GM19035 (cell line): ENCODE results near the gene CAPN13.

Experiments
- ATAC-seq: cut with Tn5 transposase; IDR thresholded peaks from one replicate; pipeline ENCODE4 v1.9.1; 2021; ENCODE audit not compliant: unreplicated experiment

CAPN13 gene

DNA sequence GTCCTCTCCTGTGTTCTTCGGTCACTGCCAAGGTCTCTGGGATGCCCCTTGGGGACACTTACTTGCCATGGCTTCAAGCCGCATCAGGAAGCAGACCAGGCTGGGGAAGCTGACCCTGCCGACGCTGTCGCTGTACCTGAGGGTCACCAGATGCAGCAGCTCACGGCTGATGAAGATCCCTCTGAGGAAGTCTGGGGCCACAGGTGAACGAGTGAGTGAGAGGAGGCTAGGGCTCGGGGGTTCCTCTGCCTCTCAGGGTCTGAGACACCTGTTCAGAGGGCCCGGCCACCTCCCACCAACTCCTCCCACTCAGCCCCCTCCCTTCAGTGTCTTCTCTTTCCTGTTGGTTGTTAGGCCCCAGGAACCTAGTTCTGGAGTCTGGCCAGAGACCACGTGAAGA lies 74.9 kb downstream of the CAPN13 start:
- ATAC-seq, result no peak

DNA sequence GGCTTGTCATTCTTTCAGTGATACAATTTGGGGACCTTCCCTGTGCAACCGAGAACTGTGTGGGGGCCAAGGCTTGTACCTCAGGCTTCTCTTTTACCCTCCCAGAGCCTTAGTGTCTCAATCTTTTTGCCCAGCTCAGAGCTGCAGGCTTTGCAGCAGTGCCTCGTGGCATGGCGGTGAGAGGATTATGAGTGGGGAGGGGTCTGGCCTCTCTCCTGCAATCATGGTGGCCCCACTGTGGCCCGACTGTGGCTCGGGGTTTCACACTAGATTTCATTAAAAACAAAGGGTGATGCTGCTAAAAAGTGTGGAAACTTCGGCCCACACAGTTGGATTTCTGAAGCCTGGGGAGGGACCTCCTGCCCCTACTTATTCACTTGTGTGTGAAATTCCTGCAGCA lies 75.5 kb downstream of the CAPN13 start:
- no peak for ATAC-seq

DNA sequence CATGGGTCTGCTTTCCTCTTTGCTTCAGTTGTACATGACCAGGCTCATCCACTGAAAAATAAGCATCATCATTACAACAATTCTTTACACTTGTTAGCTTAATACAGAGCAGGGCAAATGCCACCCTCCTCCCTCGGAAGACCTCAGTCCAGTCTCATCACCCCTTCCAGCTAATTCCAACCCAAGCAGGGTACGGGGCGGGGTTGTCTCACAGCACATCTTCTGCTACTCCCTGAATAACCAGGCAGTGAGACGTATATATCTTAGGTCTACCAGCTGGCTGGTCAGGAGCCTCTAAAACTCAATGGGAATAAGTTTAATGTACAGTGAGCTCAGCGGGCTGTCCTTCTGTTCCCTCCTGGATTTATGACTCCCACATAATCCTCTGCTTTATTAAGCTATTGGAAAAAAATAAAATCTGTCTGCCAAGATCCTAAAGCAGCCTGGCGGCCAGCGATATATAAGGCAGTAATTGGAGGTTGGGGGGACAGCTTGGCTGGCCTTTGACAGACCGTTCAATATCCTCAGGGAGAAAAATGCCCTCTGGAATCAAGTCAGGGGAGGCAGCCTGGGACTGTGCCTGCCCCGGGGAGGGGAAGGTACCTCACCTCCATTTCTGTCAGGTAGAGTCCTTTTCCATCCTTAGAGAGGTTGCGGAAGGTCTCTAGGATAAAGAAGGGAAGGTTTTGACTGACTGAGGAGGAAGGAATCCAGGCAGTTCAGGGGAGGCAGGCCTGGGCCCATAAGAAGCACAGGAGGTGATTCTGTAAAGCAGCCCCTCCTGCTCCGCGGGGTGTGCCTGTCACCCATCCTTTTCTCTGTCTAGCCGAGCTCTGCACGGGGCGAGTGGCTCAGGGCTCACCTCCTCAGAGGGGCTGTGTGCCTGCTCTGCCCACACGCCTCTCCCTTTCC lies 76.3 kb downstream of the CAPN13 start:
- no peak for ATAC-seq

DNA sequence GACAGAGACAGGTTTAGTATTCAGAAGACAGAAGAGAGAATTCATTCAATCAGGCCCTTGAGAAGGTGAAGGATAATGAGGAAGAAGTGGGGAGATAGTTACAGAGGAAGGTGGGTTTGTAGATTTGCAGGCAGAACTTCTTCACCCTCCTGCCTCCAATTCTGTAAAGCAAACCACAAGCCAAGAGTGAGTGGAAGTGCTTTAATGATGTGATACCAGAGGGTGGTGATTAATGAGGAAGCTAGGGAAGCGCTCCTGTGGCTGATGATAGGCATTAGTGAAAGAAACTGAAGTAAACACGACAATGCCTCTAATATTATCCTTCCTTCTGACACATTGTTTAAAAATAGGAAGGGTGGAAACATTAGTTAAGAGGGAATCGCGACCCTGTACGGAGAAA lies 78.2 kb downstream of the CAPN13 start:
- ATAC-seq, result no peak

DNA sequence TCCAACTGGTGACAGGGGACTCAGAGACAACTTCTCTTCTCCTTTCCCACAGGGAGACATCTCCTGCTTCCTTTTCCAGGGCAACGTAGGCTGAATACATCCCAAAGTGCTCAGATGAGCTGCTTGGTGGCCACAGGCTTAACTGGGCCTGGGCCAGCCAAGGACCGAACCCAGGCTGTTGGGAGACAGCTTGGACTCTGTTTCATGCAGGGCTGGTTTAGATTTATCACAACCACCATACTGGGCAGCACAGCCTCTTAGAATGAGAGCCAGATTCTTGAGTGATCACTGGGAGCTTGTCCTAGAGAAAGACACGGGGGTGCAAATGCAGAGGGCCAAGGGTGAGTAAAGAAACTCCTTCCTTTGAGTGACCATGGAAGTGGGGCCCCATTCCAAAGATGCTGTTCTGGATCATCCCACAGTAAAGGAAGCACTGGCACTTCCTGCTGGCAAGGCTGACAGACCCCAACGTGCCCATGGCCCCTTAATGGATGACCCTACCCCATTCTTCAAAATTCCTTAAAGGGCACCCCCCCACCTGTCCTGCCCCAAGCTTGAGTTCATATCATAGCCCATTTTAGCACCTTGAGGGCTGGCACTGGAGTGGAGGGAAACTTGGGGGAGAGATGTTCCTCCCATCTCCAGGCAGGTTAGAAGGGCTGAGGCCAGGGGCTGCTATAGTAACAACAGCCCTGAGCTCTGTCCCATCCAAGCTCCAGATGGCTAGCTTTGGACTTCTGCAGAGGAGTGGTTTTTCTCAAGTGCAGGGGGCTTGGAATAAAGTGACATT lies 84.1 kb downstream of the CAPN13 start:
- ATAC-seq, result no peak

DNA sequence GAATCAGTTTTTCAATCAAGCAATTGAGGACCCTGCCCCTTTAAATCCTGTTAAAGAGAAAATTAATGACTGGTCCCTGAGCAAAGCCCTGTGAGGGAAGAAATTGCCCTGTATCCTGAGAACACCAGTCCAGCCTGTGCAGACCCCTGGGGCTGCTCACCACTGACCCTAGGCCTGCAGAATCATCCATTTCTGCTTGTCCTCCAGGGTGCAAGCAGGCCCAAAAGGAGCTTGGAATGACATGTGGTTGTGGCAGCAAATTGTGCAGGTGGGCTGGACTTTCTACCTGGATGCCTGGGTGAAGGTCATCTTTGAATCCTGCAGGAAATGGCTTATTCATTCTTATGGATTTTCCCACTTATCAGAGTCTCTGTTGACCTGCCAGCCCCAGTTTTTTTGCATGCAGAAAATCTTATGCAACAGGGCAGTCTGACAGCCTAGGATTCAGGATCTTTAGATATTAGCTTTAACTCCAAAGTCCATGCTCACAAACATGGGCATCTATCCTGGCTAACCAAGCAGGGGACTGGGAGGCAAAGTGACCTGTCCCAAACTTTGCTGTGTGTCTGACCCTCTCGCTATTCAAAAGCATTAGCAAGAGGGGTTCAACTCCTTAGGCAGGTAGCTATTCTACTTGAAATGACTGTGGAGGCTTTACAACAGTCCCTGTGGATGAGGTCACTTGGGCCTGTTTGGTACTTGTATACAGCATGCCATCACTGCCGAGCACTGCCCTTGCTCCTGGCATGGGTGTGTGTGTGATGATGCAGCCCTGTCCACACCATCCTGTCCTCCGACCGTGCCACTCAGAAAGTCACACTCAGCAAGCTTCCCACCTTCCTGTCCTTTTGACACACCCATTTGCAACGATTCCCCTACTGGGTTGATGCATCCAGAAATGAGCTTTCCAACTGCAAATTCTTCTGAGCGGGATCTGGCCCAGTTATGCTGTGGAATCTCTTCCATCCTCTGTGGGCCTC lies 85.3 kb downstream of the CAPN13 start:
- ATAC-seq, result no peak

DNA sequence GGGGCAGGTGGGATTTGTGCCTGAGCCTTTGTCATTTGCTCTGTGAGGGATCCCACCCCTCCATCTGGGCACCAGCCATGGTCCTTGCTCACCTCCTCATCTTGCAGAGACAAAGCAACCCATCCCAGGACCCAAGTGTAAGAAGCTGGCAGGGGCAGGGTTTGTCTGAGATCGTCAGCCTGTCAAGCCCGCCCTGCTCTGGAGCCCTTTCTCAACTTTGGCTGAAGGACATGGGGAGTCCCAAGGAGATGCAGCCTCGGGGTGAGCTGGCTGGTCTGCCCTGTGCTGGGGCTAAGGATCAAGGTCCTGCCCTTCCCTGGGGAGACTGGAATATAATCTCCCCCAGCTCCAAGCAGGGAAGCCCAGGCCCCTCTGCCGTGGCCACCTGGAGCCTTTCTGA lies 86.0 kb downstream of the CAPN13 start:
- ATAC-seq, result no peak

DNA sequence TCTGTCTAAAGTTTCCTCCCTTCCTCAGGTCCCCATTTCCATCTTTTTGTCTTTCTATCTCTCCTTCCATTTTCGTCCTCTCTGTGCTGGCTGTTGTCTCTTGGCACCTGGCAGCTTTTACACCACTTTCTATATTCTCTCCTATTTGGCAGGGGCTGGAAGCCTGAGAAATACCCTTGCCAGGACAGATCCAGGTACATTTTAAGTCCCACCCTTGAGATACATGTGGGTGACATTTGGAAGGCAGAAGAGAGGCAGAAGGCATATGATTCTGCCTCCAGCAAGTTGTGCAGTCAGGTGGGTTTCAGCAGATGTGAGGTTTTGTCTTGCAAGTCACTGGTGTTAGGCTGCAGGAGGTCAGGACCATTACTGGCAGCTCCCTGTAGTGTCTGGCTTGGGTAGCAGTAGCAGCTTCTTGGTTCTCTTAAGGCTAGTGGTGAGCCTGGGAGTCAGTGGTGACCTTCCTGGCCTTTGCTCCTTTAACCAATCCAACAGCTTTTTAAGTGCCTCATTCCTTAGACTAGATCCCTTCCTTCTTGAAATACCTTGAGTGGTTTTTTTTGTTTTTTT lies 90.1 kb downstream of the CAPN13 start:
- no peak for ATAC-seq

DNA sequence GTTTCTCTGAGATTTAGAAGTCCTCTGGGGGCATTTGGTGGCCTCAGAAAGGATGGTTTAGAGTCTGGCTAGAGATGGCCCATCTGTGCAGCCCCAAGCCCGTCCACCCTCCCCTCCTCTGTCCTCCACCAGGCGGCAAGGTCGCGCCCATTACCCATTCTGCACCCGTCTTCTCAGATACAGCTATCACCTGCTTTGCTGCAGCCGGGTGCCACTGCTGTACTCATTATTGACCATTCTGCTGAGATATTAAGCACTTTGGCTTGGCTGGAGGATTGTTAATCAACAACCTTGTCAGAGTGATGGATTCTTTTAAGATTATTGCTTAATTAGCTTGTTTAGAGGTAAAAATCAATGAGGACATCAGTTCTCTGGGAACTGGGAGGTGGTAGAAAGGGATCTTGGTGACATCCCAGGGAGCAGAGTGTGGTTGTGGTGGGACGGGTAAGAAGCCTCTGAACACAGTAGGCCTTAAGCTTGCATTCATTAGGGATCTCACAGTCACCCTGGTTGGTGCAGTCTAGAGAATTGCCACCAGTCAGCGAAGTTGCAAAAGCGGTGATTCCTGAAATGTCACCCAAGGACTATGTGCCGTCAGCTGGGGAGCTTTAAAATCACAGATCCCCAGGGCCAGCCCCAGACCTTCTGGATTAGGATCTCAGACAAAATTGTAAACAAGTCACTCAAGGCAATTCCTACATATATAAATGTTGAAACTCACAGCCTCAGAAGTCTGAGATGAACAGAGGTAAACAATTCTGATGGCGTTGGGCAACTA lies 90.9 kb downstream of the CAPN13 start:
- no peak for ATAC-seq

DNA sequence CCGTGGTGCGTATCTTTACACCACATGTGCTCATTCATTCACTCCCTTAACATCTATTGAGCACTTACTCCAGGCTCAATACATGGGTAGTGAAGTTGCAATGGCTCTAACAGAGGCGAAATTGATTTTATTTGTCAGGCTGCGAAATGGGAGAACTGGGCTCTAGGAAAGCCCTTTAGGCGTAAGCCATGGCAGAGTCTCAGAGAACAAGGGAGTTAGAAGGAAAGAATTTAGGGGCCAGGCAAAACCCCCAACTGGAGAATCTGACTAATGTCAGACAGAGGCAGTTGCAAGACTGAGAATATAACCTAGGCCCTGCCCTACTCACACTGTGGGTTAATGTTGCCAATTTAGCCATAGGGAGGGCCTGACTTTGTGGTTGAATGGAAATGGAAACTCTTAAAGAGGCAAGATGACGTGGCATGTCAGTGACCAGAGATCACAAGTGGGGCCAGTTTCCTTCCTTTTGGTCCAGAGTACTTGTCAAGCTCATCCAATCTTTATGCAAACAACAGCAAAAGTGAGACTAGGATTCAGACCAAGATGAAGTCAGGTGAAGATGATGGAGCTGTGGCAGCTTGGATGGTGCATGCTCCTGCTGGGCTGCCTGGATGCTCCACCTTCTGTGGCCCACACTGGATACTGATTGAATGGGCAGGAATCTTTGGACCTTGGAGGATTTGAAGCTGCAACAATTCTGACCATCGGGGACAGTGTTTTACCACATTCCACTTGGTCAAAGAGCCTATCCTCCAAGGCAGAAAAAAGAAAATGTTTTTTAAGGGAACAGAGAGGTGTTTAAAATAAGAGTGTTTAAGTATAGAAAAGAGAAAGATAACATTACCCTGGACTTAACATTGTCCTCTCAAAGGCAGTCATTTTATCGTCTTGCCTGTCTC lies 92.2 kb downstream of the CAPN13 start:
- no peak for ATAC-seq

DNA sequence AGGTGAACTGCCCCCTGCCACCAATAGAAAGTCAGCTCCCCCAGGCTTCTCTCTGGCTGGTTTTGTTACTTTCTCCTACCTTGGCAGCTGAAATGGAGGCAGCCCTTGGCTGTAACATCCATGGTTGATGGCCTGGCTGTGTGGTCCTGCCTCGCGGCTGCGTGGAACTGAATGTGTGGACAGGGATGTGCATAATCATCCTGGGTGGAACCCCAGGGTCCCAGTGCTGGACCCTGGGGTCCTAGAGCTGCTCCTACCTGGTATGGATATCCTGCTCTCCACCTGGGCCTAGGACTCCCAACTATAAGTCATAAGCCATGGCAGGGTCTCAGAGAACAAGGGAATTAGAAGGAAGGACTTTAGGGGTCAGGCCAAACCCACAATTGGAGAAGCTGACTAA lies 93.5 kb downstream of the CAPN13 start:
- ATAC-seq, result no peak

DNA sequence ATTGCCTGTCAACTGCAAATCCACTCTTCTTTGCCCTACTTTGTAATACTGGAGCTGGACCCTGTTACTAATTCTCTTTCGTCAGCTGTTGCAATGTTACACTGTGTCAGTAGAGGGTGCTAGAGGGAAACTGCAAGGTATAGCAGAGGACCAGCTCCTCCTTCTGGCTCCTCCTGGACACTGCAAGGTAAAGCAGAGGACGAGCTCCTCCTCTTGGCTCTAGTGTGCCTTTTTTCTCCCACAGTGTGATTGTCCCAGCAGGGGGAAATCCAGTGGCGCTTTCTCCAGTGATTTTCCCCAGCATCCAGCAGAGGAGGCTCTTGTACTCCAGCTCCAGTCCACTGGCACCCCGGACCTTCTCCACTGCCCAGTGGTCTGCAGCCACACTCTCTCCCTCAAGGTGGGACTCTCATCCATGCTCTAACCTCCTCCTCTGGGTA lies 95.6 kb downstream of the CAPN13 start:
- ATAC-seq, result peak; percentile 73

DNA sequence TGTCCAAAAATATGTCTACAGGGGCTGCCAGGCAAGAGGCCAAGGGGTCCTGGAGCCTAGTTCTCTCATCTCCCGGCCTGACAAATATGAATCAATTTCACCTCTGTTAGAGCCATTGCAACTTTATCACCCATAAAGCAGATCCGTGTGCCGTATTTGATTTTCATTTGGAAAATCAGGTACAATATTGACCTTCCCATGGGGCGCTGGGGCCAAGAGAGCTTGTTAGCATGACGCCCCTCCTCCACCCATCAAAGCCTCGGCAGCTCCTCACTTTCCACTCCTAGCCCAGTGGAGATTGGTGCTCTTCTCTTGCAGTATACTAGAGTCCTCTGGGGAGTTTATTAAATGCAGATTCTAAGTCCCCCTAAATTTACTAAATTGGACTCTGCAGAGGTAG lies 96.8 kb downstream of the CAPN13 start:
- ATAC-seq, result no peak

DNA sequence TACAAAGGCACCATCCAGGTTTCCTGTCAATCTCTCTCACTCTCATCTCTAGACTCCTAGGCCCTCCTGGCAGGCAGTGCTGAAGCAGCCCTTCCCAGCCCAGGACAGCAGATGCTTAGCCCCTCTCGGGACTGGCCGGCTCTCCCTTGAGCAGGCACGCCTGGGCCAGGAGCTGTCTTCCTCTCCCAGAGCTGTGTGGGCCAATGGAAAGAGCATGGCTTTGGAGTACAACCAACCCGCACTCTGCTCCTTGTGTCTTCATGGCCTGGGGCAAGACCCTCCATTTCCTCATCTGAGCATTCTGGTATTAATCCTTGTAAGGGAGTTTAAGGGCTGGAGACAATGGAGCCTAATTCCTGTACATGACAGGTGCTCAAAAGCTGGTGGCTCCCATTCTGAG lies 97.2 kb downstream of the CAPN13 start:
- no peak for ATAC-seq

DNA sequence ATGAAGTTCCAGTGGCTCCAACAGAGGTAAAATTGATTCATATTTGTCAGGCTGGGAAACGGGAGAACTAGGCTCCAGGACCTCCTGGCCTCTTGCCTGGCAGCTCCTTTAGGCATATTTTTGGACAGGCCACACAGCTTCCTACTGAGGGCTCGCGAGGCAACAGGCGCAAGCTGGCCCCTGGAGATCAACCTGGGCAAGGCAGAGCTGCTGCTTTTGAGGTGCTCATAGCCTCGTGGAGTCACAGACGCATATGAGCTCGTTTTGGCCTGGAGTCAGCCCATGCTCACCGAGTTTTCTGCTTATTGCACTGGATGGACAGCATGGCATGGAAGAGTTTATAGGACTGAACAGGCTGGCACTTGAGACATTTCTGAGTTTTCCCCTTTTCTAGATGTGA lies 97.7 kb downstream of the CAPN13 start:
- no peak for ATAC-seq

DNA sequence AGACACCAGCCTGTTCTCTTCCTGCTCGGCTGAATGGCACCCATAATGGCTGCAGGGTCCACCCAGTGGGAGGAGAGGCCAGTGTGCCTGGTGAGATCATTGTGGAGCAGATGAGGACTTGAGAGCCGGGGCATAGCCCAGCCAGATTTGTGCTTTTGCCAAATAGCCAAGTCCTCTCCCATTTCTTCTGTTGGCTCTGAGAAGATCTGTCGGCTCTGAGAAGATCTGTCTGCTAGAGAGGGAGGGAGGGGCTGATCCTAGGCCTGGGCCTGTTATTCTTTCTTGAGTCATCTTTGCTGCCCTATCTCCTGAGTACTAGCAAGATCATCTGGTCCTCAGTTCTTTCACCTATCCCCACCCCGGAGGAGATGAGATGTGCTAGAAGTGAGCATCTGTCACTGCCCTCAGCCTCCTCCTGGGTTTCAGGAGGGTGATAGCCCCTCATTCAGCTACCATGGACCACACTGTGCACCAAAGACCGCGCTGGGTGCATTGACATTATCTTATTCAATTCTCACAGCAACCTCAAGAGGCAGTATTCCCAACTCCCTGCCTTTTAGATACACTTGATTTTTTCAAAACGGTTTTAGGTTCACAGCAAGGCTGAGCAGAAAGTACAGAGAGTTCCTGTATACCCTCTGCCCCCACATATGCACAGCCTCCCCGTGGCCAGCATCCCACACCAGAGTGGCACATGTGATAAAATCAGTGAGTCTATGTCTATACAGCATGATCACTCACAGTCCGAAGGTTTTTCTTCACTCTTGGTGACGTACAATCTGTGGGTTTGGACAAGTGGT lies 98.6 kb downstream of the CAPN13 start:
- ATAC-seq, result no peak

DNA sequence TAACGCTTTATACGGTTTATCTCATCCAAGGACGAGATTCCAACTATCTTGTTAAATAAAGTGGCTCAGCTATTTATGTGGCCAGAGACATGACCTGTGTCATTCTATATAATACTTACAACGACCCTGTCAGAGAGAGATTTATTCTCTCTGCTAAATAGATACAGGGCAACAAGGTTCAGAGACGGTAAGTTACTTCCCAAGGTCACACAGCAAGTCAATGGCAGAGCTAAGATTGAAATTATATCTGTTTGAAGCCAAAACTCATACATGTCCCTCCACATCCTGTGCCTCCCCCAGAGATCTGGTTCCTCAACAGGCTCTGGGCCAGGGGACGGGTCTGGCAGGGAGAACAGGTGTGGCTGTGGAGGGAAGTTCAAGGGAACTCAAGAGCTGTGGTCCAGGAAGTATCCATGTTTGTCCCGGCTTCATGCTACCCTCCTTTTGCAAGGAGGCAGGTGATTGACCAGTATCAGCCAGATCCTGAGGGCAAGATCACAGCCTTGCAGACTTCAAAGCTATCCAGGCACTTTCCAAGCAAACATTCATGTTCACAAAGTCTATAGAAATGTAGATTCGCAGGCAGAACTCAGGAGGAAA lies 99.8 kb downstream of the CAPN13 start:
- ATAC-seq, result no peak
